Fibroblast of the conjunctiva (primary cell): ENCODE results near the gene PRRX2.

Experiments used
- DNase-seq: peaks from one replicate; pipeline ENCODE4 v3.0.0-alpha.2; 2010; ENCODE audit warnings: low read depth

The PRRX2 gene

GRCh38 chr9:129679537-129679936, 14.1 kb downstream of the PRRX2 start:
- no peak for DNase-seq

GRCh38 chr9:129681924-129682323, 16.5 kb downstream of the PRRX2 start:
- no peak for DNase-seq

GRCh38 chr9:129682381-129682780, 16.9 kb downstream of the PRRX2 start:
- DNase-seq = no peak

- DNase-seq = no peak
Measured at GRCh38 chr9:129685220-129685932, 19.9 kb downstream of the PRRX2 start.

GRCh38 chr9:129685933-129686259, 20.4 kb downstream of the PRRX2 start:
- no peak for DNase-seq

GRCh38 chr9:129686736-129687135, 21.3 kb downstream of the PRRX2 start:
- DNase-seq = no peak

- no peak for DNase-seq
Measured at GRCh38 chr9:129687391-129687790, 21.9 kb downstream of the PRRX2 start.

- no peak for DNase-seq
Measured at GRCh38 chr9:129688285-129689043, 23.0 kb downstream of the PRRX2 start.

- DNase-seq = no peak
Measured at GRCh38 chr9:129692534-129692933, 27.1 kb downstream of the PRRX2 start.

GRCh38 chr9:129693741-129694140, 28.3 kb downstream of the PRRX2 start:
- no peak for DNase-seq

GRCh38 chr9:129694243-129694646, 28.8 kb downstream of the PRRX2 start:
- DNase-seq = no peak

GRCh38 chr9:129695870-129696269, 30.4 kb downstream of the PRRX2 start:
- DNase-seq = no peak

GRCh38 chr9:129696944-129697655, 31.7 kb downstream of the PRRX2 start:
- DNase-seq = no peak

- peak; percentile 70 for DNase-seq
Measured at GRCh38 chr9:129697656-129698253, 32.3 kb downstream of the PRRX2 start.

GRCh38 chr9:129698254-129698757, 32.9 kb downstream of the PRRX2 start:
- DNase-seq = no peak

GRCh38 chr9:129701054-129701453, 35.6 kb downstream of the PRRX2 start:
- no peak for DNase-seq

- DNase-seq = no peak
Measured at GRCh38 chr9:129701549-129701948, 36.1 kb downstream of the PRRX2 start.

GRCh38 chr9:129702589-129703520, 37.4 kb downstream of the PRRX2 start:
- no peak for DNase-seq

GRCh38 chr9:129703667-129704355, 38.4 kb downstream of the PRRX2 start:
- no peak for DNase-seq

- no peak for DNase-seq
Measured at GRCh38 chr9:129704807-129705206, 39.4 kb downstream of the PRRX2 start.

- DNase-seq = no peak
Measured at GRCh38 chr9:129708793-129709192, 43.3 kb downstream of the PRRX2 start.
